ENCODE measurements around the gene NRIP1.
A peak's percentile ranks its signal among the peaks of the same experiment; 100 is the strongest.
"Not testable (repeated sequence)": the region's sequence is repeated elsewhere in the genome, so short reads cannot be mapped to it uniquely, and the experiment has no call there.

NRIP1 gene

GRCh38 chr21:15034126-15034853 is 30.5 kb downstream of the NRIP1 start:
- peak overlapping the region; percentile 16 to 83 for H3K27ac Mint-ChIP-seq
- no peaks in the 10 kb centered on the region for H3K27me3 Mint-ChIP-seq
- DNase-seq (no peak), ATAC-seq (no peak)
- H3K4me3 Mint-ChIP-seq: peak overlapping the region; percentile 25 to 55
- H3K4me1 Mint-ChIP-seq: peaks cover 45% of the 10 kb centered on the region
- H3K9me3 Mint-ChIP-seq: no peaks in the 10 kb centered on the region

DNA sequence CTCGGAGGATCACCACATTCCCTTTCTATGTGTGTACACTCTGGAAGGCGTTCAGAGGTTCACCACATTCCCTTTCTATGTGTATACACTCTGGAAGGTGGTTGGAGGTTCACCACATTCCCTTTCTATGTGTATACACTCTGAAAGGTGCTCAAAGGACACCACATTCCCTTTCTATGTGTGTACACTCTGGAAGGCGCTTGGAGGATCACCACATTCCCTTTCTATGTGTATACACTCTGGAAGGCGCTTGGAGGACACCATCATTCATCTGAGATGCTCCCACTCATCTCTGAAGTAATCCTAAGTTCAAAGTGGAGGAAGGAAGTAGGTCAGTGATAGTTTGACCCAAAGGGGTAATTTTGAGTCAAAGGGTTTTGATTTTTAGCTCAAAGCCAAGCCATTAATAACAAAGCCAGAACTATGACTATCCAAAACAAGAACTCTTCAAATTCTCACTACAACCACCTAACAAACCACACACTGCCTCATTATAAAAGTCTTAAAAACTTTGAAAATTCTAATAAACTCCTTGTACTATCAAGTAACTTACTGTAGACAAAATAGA is 32.9 kb downstream of the NRIP1 start:
- DNase-seq (no peak), ATAC-seq (peak; percentile 83)
- Mint-ChIP-seq H3K4me1 (peaks cover 46% of the 10 kb centered on the region), H3K9me3 (no peaks in the 10 kb centered on the region), H3K27me3 (no peaks in the 10 kb centered on the region), H3K27ac (no peak overlapping the region), H3K4me3 (no peak overlapping the region)

DNA sequence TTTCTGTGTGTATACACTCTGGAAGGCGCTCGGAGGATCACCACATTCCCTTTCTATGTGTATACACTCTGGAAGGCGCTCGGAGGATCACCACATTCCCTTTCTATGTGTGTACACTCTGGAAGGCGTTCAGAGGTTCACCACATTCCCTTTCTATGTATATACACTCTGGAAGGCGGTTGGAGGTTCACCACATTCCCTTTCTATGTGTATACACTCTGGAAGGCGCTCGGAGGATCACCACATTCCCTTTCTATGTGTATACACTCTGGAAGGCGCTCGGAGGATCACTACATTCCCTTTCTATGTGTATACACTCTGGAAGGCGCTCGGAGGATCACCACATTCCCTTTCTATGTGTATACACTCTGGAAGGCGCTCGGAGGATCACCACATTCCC is 33.4 kb downstream of the NRIP1 start:
- ATAC-seq, DNase-seq: not testable (repeated sequence)
- peaks cover 43% of the 10 kb centered on the region for H3K4me1 Mint-ChIP-seq

GRCh38 chr21:15030861-15031260 is 33.9 kb downstream of the NRIP1 start:
- DNase-seq, ATAC-seq, H3K9me3 Mint-ChIP-seq, H3K4me3 Mint-ChIP-seq, H3K27ac Mint-ChIP-seq, H3K27me3 Mint-ChIP-seq: not testable (repeated sequence)
- peaks cover 39% of the 10 kb centered on the region for H3K4me1 Mint-ChIP-seq

More for the DNA sequence above, 33.4 kb downstream of the NRIP1 start:
- H3K4me3 Mint-ChIP-seq, H3K27me3 Mint-ChIP-seq, H3K9me3 Mint-ChIP-seq, H3K27ac Mint-ChIP-seq: not testable (repeated sequence)

- Mint-ChIP-seq H3K9me3 (no peaks in the 10 kb centered on the region), H3K27me3 (no peaks in the 10 kb centered on the region), H3K4me3 (no peak overlapping the region), H3K27ac (peak overlapping the region in 1 of 2 donors; percentile 48), H3K4me1 (peaks cover 42% of the 10 kb centered on the region)
- DNase-seq: no peak
- ATAC-seq: no peak
Measured at GRCh38 chr21:15029077-15029476, 35.7 kb downstream of the NRIP1 start.

DNA sequence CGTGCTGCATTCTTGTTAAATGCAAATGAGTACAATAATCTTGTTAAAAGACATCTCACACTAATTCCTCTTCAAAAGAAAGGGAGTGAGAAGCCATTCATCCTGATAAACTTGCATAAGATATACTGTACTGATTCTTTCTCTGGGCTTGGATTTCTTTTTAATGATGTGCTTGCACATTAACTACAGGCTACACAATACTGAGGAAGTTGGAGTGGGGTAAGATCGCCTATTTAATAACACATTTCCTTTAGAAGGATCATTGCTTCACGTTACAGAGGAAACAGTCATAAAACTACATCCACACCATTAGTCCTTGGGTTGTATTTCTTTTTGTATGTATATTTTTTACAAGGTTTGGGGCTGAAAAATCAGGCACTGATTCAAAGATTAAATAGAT is 36.6 kb downstream of the NRIP1 start:
- peaks cover 42% of the 10 kb centered on the region for H3K4me1 Mint-ChIP-seq
- no peak overlapping the region for H3K27ac Mint-ChIP-seq
- no peak overlapping the region for H3K4me3 Mint-ChIP-seq
- no peaks in the 10 kb centered on the region for H3K9me3 Mint-ChIP-seq
- ATAC-seq (no peak), DNase-seq (no peak)
- H3K27me3 Mint-ChIP-seq: no peaks in the 10 kb centered on the region

DNA sequence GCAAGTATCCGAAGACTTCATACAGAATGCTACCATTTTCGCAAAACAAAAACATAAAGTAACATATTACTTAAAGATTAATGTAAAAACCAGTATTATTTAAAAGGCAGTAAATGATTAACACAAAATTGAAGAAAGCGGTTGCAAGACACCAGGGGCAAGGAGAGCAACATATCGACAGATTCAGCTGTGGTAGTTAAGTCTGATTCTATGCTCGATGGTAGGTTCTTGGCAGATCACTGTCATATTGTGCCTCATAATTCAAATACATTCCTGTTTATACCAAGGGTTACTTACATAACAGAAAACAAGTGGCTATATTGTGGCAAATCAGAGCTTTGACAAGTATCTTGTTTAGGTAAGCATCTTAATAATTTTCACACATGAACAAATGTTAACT is 37.7 kb downstream of the NRIP1 start:
- H3K9me3 Mint-ChIP-seq: peaks cover 0 to under 1% of the 10 kb centered on the region in 2 donors
- peaks cover 39% of the 10 kb centered on the region for H3K4me1 Mint-ChIP-seq
- DNase-seq (no peak), ATAC-seq (no peak)
- H3K27ac Mint-ChIP-seq: no peak overlapping the region
- H3K4me3 Mint-ChIP-seq: no peak overlapping the region
- no peaks in the 10 kb centered on the region for H3K27me3 Mint-ChIP-seq

DNA sequence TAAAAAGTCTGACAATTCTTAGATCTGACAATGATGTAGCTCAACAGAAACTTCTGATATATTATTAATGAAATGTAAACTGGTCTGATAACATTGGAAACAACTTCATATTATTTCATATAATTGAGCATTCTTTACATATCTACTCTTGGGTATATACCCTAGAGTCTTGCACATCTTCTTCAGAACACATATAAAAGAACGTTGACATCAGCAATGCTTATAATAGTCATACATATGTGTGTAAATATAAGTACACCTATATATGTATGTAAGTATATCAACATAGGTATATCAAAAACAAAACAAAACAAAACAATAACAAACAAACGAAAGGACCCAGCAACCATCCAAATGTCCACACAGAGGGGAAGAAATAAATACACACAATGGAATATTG is 38.4 kb downstream of the NRIP1 start:
- H3K9me3 Mint-ChIP-seq: peaks cover 0 to 5% of the 10 kb centered on the region in 2 donors
- no peaks in the 10 kb centered on the region for H3K27me3 Mint-ChIP-seq
- DNase-seq (no peak), ATAC-seq (no peak)
- H3K27ac Mint-ChIP-seq: no peak overlapping the region
- peaks cover 39% of the 10 kb centered on the region for H3K4me1 Mint-ChIP-seq
- H3K4me3 Mint-ChIP-seq: no peak overlapping the region

DNA sequence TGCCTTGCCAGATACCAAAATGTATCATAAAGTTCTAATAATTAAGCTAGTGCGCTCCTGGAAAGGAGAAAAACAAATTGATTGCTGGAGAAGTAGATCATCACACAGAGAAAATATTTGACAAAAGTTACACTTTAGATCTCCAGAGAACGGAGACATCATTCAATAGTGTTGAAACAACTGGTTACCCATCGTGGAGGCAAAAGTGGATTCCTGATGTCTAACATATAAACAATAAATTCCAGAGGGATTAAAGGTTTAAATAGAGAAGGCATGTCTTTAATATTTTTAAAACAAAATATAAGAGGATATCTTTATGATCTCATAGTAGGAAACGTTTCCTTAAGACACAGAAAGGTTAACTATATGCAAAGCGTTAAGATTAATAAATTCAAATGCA is 41.0 kb downstream of the NRIP1 start:
- no peak for ATAC-seq
- H3K4me1 Mint-ChIP-seq: peaks cover 30% of the 10 kb centered on the region
- no peak overlapping the region for H3K27ac Mint-ChIP-seq

GRCh38 chr21:15022608-15023261 is 42.1 kb downstream of the NRIP1 start:
- Mint-ChIP-seq H3K9me3 (peaks cover 0 to 5% of the 10 kb centered on the region in 2 donors), H3K4me3 (no peak overlapping the region), H3K4me1 (peaks cover 38% of the 10 kb centered on the region), H3K27me3 (no peaks in the 10 kb centered on the region), H3K27ac (no peak overlapping the region)
- DNase-seq (no peak), ATAC-seq (no peak)

More for the DNA sequence above, 41.0 kb downstream of the NRIP1 start:
- H3K9me3 Mint-ChIP-seq: peaks cover 0 to 5% of the 10 kb centered on the region in 2 donors
- no peak for DNase-seq
- H3K4me3 Mint-ChIP-seq: no peak overlapping the region
- no peaks in the 10 kb centered on the region for H3K27me3 Mint-ChIP-seq

- H3K27me3 Mint-ChIP-seq: no peaks in the 10 kb centered on the region
- peaks cover 0 to 5% of the 10 kb centered on the region in 2 donors for H3K9me3 Mint-ChIP-seq
- no peak for DNase-seq
- peaks cover 36% of the 10 kb centered on the region for H3K4me1 Mint-ChIP-seq
- ATAC-seq: no peak
- no peak overlapping the region for H3K4me3 Mint-ChIP-seq
- H3K27ac Mint-ChIP-seq: no peak overlapping the region
Measured at GRCh38 chr21:15020797-15021196, 44.0 kb downstream of the NRIP1 start.

GRCh38 chr21:15018382-15018781 is 46.4 kb downstream of the NRIP1 start:
- no peak overlapping the region for H3K4me3 Mint-ChIP-seq
- H3K27ac Mint-ChIP-seq: no peak overlapping the region
- peaks cover 0 to 5% of the 10 kb centered on the region in 2 donors for H3K9me3 Mint-ChIP-seq
- no peak for ATAC-seq
- peaks cover 23% of the 10 kb centered on the region for H3K4me1 Mint-ChIP-seq
- DNase-seq: no peak
- H3K27me3 Mint-ChIP-seq: no peaks in the 10 kb centered on the region

DNA sequence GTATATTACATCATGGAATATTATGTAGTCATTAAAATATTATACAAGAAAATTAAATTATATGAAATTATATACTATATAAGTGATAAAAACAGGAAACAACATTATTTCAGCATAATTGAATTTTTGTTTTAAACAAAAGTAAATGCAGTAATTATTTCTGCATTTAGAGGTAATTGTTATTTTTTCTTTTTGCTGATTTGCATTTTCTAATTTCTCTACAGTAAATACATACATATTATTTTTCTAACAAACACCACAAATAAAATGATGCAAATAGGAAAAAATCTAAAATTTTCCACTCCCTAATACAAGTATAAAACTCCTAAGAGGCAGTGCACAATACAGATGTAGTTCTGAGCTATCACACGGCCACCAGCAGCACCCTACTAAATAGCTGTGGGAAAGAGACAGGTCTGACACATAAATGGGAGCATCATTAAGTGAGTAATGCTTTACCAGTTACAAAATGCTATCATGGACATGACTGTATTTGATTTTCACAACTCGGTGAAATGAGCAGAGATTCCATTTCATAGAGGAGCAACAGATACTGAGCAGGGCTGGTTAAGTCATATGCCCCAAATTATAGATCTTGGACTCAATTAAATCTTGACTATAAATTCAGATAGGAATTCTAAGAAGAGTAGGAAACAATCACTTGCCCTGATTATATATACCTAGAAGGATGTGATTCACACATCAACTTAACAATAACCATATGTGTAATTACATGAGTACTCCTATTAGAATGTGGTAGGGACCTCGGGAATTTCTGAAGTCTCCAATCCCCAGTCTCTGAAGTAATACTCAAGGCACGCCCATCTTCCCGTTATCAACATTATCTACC is 49.0 kb downstream of the NRIP1 start:
- Mint-ChIP-seq H3K27me3 (no peaks in the 10 kb centered on the region), H3K4me1 (peaks cover 14% of the 10 kb centered on the region), H3K9me3 (no peaks in the 10 kb centered on the region), H3K27ac (no peak overlapping the region), H3K4me3 (no peak overlapping the region)
- DNase-seq: no peak
- no peak for ATAC-seq

DNA sequence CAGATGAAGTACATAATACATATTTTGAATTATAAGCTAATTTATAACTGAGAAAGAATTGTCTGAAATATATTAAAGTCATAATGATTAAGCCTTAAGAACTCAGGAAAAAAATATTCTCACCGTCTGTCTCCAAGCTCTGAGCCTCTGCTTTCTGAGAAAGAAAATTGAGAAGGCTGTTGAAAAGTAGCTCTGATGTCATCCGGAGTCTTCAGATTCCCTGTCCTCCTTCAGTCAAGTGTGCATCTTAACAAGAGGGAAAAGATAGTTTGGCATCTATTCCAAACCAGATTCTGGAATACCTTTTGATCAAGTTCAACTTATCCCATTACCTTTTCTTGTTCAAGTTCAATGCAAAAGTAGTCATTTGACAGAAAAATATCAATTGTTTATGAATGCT is 50.6 kb downstream of the NRIP1 start:
- DNase-seq: no peak
- H3K27ac Mint-ChIP-seq: no peak overlapping the region
- H3K27me3 Mint-ChIP-seq: no peaks in the 10 kb centered on the region

GRCh38 chr21:15011967-15012366 is 52.8 kb downstream of the NRIP1 start:
- Mint-ChIP-seq H3K4me1 (peaks cover 8% of the 10 kb centered on the region), H3K27me3 (no peaks in the 10 kb centered on the region), H3K9me3 (peaks cover 0 to 6% of the 10 kb centered on the region in 2 donors), H3K4me3 (no peak overlapping the region), H3K27ac (no peak overlapping the region)
- no peak for ATAC-seq
- no peak for DNase-seq

More for the DNA sequence above, 50.6 kb downstream of the NRIP1 start:
- Mint-ChIP-seq H3K9me3 (no peaks in the 10 kb centered on the region), H3K4me3 (no peak overlapping the region), H3K4me1 (peaks cover 10% of the 10 kb centered on the region)
- ATAC-seq: no peak

Data from stimulated activated naive CD8-positive, alpha-beta T cell treated with anti-CD3 and anti-CD28 coated beads, Interleukin-15, amount 100 ng/mL, for 72 hours (primary cell).